Ammon's horn (tissue), 1 donor: Measurements from ENCODE around the gene ERC2.
A peak's percentile ranks its signal among the peaks of the same experiment; 100 is the strongest.

Experiments
- DNase-seq: peaks from one replicate; pipeline ENCODE4 v3.0.0-alpha.2; 2016; ENCODE audit warnings: low spot score

ERC2 gene

GRCh38 chr3:55746808-55747413 is 721.4 kb downstream of the ERC2 start:
- DNase-seq: peak; percentile 10

DNA sequence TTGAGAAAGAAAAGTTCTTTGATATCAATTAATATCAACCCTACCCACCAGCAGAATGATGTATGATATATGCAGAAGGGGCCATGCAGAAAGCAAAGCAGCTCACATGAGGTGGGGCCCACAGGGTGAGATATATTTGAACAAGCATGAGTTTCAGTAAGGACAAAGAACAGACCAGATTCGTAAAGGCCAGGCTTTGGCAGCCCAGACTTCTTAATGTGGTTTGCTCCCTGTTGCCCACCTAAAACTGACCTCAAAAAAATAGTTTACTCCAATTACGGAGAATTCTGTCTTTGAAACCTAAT is 725.5 kb downstream of the ERC2 start:
- no peak for DNase-seq

GRCh38 chr3:55742022-55742831 is 726.0 kb downstream of the ERC2 start:
- no peak for DNase-seq

DNA sequence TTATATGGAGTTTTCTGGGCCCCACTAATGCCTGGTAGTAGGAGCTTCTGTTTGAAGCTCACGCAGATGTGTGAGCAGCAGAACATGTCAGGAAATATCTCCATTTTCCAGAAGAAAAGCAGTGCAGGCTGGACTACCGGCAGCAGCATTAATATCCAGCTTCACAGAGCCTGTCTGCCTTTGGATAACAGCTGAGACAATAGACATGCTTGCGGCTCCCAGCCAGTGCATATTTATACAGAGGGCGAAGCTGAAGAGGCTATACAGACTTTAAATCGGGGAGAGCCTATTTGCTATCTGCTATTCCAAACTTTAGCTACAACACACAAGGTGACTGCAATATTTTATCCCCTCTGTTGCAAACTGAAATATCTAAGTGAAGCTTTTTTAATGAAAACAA is 731.1 kb downstream of the ERC2 start:
- DNase-seq: no peak

DNA sequence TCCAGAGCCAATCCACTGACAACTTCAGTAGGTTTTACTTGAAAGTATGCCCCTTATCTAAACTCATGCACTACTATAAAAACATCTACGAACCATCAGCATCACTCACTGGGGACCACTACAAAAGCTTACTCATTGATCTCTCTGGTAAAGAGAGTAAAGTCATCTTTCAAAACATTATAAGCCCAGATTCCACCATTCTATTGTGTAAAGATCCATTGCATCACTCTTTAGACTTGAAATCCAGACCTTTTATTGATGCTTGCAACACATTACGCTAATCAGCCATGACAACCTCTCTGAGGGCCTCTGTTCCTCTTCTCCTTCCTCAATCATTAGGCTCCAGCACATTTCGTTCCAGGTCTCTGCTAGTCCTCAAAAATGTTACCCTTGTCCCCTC is 732.3 kb downstream of the ERC2 start:
- DNase-seq: no peak

GRCh38 chr3:55731741-55732140 is 736.5 kb downstream of the ERC2 start:
- no peak for DNase-seq

DNA sequence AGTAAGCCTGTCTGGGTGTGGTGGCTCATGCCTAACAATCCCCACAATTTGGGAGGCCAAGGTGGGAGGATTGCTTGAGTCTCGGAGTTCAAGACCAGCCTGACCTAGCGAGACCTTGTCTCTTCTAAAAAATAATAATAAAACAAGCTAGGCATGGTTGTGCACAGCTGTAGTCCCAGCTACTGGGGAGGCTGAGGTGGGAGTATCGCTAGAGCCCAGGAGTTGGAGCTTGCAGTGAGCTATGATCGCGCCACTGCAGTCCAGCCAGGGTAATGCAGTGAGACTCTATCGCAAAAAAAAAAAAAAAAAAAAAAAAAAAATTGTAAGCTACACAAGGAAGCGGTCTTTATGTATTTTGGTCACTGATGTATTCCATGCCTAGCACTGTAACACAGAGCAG is 738.7 kb downstream of the ERC2 start:
- no peak for DNase-seq

GRCh38 chr3:55728461-55729100 is 739.7 kb downstream of the ERC2 start:
- DNase-seq: no peak

DNA sequence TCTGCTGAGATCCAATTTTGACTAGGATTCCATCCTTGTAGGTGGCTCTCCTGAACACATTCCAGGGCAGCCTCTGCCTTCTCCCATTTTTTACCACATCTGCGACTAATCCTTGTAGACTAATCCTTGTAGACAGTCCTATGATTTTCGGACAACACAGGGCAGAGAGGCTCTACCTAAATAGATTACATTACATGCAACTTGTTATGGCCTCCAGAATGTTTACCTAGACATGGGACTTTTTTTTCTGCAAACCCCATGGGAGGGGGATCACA is 741.8 kb downstream of the ERC2 start:
- DNase-seq: no peak

- DNase-seq: no peak
Measured at GRCh38 chr3:55725681-55726500, 742.4 kb downstream of the ERC2 start.

DNA sequence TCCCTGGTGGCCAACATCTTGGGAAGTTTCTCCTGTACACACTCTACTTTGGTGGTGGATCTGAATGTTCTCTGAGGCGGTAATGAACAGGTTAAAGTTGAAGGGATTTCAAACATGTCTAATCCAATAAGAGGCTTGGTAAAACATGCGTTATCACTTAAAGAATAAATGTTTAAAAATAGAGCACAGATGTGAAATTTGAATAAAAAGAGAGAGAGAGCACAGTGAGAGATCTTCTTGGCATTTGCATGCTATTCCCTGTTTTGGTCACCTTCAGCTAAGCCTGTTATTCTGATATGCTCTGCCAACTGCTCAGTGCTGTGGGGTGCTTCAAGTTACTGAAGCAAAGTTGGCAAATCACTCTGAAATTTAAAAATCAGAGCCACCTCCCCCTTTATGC is 743.4 kb downstream of the ERC2 start:
- DNase-seq: no peak

- no peak for DNase-seq
Measured at GRCh38 chr3:55724407-55724784, 743.9 kb downstream of the ERC2 start.

- no peak for DNase-seq
Measured at GRCh38 chr3:55723653-55724406, 744.4 kb downstream of the ERC2 start.

DNA sequence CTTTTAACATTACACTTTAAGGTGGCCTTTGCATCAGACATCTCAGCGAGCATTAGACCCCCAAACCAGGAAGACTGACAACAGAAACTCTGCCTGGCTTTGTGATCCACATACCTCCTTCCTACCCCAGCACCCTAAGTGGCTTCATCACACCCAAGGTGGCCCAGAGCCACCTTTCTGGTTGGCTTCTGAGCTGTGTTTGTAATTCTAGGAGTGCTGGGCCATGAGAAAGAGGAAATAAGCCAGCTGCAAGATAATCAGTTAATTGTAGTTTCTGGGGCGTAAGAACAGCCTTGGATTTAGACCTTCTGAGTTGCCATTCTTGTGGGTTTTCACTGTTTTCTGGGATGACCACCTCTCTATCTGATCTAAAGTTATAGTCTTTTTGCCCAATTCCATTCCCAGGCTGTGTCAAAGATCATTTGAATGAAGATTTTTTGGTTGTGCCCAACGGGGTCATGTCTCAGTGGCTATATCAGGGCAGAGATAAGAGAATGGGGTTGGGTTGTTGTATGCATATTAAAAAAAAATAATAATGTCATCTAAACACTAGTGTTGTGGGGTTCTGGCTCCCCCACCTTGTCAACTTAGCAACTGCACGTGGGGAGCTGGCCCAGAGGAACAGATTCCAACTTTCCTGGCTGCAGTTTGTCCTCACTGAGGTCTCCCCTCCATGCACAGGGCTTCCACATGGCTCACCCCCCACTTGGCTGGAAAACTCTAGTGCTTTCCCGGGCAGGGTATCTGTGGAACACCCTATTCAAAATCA is 746.4 kb downstream of the ERC2 start:
- no peak for DNase-seq

DNA sequence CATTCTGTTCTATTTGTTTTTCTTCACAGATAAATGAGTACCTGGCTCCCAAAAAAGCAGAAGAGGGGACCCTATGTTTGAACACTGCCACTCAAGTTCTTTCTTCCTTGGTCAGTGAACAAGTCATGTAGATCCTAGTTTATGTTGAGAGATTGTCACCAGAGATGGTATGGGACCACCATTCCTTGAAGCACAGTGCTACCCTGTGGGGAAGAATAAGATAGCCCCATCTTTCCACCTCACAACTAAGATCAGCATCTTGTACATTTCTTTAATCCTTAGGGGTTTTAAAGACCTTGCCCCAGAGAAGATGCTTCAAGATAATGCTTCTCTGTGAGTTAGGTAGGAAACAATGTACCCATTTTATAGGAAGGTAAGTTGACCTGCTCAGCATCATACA is 747.7 kb downstream of the ERC2 start:
- DNase-seq: no peak

DNA sequence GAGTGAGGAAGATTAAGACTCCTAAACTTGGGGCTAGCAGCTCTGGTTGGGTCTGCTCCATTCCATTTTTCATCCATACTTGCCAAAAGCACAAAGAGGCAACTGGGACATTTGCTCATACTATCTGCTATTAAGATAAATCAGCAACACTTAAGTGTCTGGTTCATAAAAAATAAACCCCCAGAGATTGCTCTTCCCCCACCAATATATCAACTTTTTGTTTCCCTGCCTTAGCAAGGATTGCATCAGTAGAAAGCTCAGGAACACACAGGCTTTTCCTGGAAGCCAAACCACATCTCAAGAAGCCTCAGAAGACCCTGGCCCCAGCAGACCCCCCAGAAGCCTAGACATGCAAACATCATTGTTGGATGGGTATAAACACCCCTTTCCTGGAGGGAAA is 748.8 kb downstream of the ERC2 start:
- DNase-seq: no peak

GRCh38 chr3:55719006-55719405 is 749.3 kb downstream of the ERC2 start:
- no peak for DNase-seq

GRCh38 chr3:55718521-55718921 is 749.7 kb downstream of the ERC2 start:
- DNase-seq: no peak

- DNase-seq: no peak
Measured at GRCh38 chr3:55718074-55718473, 750.2 kb downstream of the ERC2 start.

DNA sequence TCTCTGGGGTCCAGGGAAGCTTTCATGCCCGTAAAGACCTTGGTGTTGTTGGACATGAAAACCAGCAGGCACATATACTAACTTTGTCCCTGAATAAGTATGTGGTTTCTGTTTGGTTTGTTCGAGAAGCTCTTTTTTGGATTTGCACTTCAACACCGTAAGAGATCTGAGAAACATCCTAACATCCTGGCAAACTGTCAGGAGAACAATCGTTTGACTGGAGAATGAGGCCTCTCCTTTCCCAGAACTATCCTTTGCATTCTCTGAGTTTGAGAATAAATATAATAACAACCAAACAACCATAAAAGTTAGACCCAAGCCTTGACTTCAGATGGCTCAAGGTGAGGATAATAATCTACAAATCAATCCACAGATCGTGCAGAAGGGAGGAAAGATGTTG is 750.8 kb downstream of the ERC2 start:
- no peak for DNase-seq

- DNase-seq: no peak
Measured at GRCh38 chr3:55716611-55717225, 751.5 kb downstream of the ERC2 start.
